Measurements from ENCODE around the gene TRIM15. TPM values are rescaled to one million over a fixed set of nuclear protein-coding genes. Genes with fewer than 3 reads are reported as not detected.
"Not testable (repeated sequence)": the region's sequence is repeated elsewhere in the genome, so short reads cannot be mapped to it uniquely, and the experiment has no call there.

The TRIM15 gene
- total RNA-seq, 1 donor from 2014 or later = not detected

DNA sequence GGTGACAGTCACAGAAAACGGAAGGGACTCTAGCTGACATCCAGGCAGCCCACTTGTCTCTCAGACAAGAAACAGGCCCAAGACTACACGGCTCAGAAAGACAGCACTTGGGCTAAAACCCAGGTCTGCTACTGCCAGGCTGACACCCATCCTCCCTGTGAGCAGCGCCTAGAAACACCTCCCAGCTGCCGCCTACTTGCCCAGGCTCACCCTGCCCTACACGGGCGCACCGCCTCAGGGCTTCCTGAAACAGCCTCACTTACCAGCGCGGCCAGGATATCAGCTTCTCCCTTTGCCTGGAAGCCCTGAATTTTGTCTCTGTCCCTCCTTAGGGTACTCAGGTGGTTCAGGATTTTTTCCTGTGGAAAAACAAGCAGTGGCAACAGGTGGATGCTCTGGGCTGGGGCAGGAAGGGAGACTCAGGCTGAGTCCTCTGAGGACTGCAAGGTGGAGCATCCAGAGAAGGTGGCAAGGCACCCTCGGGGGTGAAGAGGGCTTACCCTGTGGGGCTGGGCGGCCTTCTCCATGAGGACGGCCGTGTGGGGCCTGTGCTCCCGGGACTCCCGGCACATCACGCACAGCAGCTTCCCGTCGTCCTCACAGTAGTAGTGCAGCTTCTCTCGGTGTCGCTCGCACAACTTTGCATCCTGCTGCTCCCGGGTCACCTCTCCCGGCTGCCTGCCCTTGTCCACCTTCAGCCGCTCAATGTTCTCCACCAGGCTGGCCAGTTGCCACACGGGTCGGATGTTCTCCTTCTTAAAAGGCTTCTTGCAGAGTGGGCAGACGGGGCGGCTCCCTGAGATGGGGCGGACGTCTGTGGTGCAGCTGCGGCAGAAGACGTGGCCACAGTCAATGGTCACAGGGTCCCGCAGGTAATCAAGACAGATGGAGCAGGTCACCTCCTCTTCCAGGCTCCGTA, 35.1 kb downstream of the TRIM15 start:
- no peak for DNase-seq (ENCODE audit: low spot score)

DNA sequence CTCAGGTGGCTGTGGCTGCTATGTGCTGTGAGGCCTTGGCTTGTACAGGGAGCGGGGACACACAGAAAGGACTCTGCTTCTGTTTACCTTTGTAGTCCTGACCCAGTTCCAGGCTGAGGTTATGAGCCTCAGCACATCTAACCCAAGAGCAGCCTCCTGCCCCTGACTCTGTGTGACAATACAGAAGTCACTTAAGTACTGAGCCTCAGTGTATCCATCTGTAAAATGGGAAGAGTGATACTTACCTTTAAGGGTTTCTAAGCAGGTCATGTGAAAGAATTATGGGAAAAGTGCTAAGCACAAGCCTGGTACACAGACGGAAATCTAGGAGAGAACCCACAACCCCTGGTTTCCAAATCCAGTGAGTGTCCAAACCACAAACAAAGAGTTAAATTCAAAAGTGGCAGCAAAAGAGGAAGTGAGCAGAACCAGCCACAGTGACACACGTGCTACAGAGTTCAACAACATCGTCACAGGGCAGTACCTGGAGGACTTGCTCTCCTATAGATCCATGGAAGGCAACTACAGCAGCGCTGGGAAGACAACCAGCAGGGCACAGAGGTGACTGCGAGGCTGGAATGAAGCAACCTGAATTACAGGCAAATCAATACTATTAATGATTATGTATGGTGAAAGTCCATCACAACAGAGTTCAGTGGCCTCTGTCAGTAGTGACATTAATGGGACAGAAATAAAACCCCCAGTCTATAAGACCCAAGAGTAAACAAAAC, 37.4 kb downstream of the TRIM15 start:
- DNase-seq (ENCODE audit: low spot score) = no peak

DNA sequence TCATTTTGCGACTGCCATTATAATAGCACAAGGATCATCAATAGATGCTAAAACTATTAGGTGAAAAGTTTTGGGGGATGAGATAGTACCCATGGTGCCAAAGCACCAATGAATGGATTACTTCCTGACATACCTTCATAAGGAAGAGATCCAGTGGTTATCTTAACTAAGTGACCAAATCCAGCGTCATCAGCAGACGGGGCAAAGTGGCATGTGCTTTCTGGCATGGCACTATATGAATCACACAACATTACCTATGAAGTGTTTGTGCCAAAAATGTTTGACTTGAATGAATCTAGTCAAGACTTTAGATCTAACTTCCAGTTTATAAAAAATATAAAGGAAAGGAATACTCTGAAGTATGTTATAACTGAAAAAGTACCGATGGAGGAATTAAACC, 39.0 kb downstream of the TRIM15 start:
- DNase-seq (ENCODE audit: low spot score) = no peak

DNA sequence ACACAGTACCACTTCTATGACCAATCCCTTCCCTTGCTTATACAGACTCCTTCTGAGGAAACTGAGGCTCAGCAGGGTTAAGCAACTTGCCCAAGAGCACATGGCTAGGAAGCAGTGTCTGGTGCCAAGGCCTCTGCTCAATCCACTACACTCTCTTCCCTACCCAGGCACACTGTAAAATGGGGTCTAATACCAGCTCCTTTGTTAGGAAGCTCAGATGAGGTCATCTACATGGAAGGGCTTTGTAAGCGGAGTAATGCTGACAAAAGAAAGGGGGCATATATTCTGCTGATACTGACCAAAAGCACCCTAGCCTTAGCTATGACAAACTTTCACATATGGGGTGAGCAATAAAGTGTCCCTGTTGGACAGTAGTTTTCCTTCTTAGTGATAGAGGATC, 40.8 kb downstream of the TRIM15 start:
- no peak for DNase-seq (ENCODE audit: low spot score)

DNA sequence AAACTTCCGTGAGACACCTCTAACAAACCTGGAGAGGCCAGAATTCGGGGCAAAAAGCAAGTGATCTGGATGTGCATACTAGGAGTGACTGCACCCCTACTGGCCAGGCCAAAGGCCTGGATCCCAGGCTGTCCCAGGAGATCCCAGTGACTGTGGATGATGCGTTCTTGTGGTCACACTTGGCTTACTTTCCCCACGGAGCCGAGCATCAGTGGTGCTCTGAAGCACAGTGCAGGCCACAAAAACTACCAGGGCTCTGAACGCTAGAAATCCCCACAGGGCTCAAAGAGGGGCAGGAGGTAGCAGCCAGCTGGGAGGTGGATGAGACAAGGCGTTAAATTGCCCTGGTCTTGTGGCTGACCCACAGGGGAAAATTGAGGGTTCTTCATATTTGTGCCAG, 42.8 kb downstream of the TRIM15 start:
- no peak for DNase-seq (ENCODE audit: low spot score)

DNA sequence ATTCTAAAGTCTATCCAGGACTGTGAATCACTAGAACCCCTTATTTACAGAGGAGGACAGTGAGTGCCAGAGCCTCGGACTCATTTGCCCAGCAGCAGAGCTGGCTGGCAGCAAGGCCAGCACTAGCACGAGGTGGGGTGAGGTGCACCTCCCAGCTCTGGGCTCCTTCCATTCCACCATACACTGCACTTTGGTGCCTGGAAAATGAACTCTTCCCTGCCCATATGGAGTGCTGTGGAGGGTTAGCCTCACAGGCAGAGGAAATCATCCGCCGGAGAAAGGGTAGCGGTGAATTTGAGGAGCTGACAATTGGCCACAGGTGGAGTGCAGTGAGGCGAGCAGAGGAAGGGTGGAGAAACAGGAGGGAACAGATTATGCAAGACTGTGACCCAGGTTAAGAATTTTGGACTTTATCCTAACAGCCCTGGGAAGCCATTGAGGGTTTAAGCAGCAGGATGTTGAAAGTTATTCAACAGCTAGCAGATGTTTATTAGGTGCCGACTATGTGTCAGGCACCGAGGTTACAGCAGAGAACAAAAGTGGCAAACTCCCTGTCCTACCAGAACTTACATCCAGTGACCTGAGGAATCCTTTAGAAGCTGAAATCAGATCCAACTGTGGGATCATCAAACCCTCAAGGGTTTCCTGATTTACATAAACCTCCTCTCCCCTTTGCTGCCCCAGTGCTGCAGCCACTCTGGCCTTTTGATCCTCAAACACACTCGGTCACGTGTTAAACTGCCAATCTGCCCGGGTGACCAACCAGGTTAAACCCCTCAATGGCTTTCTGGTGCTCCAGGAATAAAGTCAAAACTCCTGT, 43.7 kb downstream of the TRIM15 start:
- no peak for DNase-seq (ENCODE audit: low spot score)

DNA sequence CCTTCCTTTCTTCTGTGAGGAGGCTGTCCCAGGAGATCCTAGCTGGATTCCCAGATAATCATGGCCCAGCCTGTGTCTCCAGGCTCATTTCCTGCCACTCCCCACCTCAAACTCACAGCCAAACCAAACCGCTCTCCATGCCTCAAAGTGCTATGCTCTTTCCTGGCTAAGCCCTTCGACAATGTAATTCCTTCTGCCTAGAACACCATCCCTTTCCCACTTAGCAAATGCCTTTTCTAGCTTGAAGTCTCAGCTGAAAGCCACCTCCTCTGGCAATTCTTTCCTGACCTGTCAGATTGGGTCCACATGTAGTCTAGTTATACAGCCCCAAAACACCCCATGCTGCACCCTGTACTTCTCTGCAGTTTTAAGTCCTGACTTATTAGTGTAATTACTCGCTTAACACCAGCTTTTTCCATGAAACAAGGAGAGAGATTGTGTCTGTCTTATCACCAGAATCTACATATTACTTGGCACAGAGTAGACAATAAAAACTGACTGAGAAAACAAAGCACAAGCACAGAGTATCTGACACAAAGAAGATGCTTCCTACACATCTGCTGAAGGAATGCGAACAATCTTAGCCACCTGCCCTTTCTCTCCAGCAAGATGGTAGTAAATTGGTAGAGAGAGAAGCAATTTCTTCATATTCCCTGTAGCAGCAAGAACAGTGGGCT, 44.4 kb downstream of the TRIM15 start:
- no peak for DNase-seq (ENCODE audit: low spot score)

DNA sequence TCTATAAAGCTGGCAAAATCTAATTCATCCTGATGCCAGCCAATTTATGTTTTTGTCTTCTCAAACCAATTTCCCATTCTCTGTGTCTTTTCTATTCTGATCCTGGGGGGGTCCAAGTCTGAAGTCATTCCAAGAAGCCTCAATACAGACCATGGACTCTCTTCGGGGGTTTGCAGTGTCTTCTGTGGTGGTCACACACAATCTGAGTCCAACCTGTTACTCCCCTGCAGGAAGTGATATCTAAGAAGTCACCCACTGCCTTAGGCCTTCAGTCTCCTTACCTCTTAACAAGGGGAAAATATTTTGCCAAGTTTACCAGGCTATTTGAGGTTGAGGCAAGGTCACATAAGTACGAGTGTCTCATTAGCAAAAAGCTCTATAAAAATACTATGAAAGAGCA, 48.0 kb downstream of the TRIM15 start:
- no peak for DNase-seq (ENCODE audit: low spot score)

DNA sequence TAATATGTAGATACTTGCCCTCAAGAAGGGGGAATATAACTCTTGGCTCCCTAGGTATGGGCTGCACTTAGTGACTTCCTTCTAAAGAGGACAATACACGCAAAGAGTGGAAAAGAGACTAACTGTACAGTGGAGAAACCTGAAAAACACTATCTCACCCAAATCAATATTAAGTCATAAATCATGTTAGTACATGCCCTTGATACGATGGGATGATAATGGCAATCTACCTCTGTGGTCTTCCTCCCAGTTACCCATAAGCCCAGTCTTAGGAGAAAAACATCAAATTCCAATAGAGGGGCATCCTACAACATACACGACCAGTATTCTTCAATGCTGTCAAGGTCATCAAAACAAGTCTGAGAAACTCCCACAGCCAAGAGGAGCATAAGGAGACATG, 48.6 kb downstream of the TRIM15 start:
- no peak for DNase-seq (ENCODE audit: low spot score)

DNA sequence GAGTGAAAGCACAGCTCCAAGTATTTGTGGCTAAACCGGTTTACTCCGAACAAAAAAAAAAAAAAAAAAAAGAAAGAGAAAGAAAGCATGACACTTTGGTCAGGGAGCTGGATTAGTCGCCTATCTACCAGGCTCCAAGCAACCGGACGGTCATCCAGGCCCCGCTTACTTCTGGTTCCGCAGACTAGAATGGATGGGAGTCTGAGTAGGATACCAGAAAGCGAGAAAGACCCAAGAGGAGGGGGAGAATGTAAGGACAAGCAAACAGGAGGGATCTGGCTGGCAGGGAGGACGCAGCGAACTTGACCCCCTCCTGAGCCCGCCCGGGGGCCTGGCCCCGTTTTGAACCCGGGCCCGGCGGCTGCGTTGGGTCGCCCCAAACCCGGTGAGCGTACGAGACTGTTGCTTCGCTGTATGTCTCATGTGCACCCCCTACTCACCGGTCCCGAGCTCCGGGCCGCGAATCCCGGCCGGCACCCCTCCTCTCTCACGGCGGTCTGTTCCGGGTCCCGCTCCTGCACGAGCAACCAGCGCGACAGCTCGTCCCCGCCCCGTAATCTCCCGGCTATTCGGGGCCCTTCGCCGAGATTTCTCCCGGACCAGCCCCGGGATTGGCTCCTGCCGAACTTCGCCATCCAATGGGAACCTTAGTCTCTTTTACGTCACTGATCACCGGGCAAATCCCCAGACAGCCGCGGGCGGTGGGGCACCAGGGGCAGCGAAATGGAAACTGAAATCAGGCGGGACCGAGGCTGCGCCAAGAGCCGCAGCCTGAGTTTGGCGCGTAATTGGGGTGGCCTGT, 49.7 kb downstream of the TRIM15 start, which contains the start of gene TRIM26:
TRIM26 (minus strand) TSS at position 542 of the 802 bp plus-strand sequence. CDS start 14,303 bp downstream, outside the sequence.
- peak; percentile 99 for DNase-seq (ENCODE audit: low spot score)

DNA sequence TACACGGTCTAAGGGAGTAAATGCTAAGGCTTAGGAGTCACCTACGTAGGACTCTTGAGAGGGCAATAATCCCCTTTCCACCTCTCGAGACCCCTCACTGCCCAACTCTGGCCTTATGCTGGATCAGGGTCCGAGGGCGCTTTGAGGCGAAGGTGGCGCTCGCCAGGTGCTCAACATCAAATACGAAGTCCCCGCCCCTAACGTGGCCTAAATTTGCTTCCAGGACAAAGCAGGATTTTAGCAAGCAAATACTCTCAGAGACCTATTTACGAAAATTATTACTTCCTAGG, 50.3 kb downstream of the TRIM15 start:
- DNase-seq (ENCODE audit: low spot score) = no peak

DNA sequence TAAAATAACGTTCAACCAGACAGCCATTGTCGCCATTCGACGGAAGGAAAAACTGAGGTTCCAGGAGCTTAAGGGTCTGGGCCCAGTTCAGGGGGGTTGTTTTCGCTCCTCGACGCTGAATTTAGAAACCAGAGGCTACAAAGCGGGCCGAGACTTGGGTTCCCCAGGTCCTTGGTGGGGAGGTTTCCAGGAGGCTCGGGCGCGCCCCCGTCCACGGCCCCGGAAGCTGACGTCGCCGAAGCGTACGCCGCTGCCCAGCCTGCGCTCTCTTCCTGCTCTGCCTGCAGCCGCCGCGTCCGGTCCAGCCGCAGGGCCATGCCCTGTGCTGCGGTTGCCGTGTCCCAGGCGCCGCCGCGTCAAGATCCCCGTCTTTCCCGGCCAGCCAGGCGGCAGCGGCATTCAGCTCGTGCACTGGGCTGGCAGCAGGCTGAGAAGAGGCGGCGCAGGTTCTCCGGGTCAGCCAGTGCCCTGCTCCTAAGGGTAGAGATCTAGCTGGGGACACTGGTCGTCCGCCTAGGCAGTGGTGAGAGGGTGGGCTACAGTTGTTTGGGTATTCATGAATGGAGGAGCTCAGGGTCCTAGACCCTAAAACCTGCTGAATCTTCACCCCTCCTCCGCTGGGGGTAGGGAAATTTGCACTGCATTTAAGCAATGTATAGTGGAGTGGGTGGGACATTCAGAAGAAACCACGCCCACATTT, 50.8 kb downstream of the TRIM15 start:
- peak; percentile 86 for DNase-seq (ENCODE audit: low spot score)

DNA sequence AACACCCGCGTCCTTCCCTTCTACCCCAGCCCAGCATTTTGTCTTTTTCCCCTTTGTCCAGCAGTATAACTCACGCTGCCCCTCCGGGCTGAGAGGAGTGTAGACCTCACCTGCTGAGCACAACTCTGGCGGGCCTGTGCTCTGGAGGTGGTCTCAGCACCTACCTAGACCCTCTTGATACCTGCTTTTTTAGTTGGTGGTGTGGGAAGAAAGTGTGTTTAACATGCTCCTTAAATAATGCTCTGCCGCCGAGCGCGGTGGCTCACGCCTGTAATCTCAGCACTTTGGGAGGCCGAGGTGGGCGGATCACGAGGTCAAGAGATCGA, 51.3 kb downstream of the TRIM15 start:
- DNase-seq (ENCODE audit: low spot score) = no peak

DNA sequence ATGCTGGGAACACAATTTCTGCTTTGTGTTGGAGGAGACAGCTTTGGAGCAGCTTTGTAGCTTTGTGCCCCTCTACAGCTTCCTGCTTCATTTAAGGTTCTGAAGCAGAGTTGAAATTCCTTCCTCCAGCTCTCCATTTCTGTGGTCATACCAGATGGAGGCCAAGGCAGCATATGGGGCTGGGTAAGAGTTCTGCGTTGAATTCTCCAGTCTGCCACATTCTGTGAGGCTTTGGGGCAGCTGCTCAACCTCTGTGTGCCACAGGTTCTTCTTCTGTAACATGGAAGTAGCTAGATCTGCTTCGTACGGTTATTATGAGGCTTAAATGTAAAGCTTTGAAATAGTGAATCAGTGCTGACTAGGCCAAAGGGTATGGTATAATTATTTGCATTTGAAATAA, 52.8 kb downstream of the TRIM15 start:
- DNase-seq (ENCODE audit: low spot score) = no peak

DNA sequence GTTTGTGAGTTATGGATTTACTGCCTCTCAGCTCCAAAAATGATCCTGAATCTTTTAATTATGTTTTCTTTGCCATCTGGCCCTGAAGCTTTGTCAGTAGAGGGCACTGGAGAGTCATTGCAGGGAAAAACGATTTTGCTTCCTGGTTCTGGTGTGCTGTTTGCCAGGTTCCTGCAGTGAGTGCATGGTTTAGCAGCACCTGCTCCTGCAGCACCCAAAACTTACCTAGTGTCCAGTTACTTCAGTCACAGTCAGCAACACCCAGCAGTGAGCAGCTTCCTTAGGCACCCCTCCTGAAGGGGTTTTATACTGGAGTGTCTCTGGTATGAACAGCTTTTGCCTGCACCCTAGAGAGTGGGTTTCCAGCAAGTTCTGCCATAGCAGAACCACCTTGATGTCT, 55.9 kb downstream of the TRIM15 start:
- no peak for DNase-seq (ENCODE audit: low spot score)

DNA sequence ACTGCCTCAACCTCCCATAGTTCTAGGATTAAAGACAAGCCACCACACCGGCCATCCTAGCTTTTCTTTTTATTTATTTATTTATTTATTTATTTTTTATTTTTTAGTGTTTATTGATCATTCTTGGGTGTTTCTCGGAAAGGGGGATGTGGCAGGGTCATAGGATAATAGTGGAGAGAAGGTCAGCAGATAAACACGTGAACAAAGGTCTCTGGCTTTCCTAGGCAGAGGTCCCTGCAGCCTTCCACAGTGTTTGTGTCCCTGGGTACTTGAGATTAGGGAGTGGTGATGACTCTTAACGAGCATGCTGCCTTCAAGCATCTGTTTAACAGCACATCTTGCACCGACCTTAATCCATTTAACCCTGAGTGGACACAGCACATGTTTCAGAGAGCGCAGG, 58.0 kb downstream of the TRIM15 start:
- not testable (repeated sequence) for DNase-seq (ENCODE audit: low spot score)

DNA sequence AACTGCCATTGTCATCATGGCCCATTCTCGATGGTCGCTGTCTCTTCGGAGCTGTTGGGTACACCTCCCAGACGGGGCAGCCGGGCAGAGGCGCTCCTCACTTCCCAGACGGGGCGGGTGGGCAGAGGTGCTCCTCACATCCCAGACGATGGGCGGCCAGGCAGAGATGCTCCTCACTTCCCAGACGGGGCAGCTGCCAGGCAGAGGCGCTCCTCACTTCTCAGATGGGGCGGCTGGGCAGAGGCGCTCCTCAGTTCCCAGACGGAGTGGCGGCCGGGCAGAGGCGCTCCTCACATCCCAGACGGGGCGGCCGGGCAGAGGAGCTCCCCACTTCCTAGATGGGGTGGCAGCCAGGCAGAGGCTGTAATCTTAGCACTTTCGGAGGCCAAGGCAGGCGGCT, 58.6 kb downstream of the TRIM15 start:
- not testable (repeated sequence) for DNase-seq (ENCODE audit: low spot score)
